GM12875 (cell line): ENCODE measurements around the gene PAK6.

Experiments
- H3K4me3 ChIP-seq: one replicate; pipeline ENCODE4 v1.5.1; 2011; ENCODE audit warnings: low read depth, low read length, control low read depth
- CTCF ChIP-seq: IDR thresholded peaks from 2 replicates; pipeline ENCODE4 v1.5.1; 2011; ENCODE audit warnings: low read depth, mild to moderate bottlenecking, control low read depth, inconsistent platforms, low read length, moderate library complexity, borderline replicate concordance; ENCODE audit not compliant: insufficient read depth

PAK6 gene

GRCh38 chr15:40265355-40265754, 26.5 kb downstream of the PAK6 start:
- no peak for TF ChIP-seq CTCF
- H3K4me3 ChIP-seq = no peak overlapping the region

GRCh38 chr15:40265875-40266274, 27.0 kb downstream of the PAK6 start:
- no peak for TF ChIP-seq CTCF

GRCh38 chr15:40266828-40267304, 28.0 kb downstream of the PAK6 start:
- H3K4me3 ChIP-seq = no peak overlapping the region
- no peak for TF ChIP-seq CTCF

More at GRCh38 chr15:40265875-40266274, 27.0 kb downstream of the PAK6 start:
- no peak overlapping the region for H3K4me3 ChIP-seq

GRCh38 chr15:40267670-40268069, 28.8 kb downstream of the PAK6 start:
- TF ChIP-seq CTCF = no peak
- H3K4me3 ChIP-seq = no peak overlapping the region

- TF ChIP-seq CTCF = no peak
- H3K4me3 ChIP-seq = no peak overlapping the region
Measured at GRCh38 chr15:40269604-40270003, 30.7 kb downstream of the PAK6 start.

- no peak for TF ChIP-seq CTCF
- H3K4me3 ChIP-seq = no peak overlapping the region
Measured at GRCh38 chr15:40270246-40270995, 31.6 kb downstream of the PAK6 start.
